ENCODE measurements around the gene AZI2.

Gene AZI2, protein sequence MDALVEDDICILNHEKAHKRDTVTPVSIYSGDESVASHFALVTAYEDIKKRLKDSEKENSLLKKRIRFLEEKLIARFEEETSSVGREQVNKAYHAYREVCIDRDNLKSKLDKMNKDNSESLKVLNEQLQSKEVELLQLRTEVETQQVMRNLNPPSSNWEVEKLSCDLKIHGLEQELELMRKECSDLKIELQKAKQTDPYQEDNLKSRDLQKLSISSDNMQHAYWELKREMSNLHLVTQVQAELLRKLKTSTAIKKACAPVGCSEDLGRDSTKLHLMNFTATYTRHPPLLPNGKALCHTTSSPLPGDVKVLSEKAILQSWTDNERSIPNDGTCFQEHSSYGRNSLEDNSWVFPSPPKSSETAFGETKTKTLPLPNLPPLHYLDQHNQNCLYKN

DNA sequence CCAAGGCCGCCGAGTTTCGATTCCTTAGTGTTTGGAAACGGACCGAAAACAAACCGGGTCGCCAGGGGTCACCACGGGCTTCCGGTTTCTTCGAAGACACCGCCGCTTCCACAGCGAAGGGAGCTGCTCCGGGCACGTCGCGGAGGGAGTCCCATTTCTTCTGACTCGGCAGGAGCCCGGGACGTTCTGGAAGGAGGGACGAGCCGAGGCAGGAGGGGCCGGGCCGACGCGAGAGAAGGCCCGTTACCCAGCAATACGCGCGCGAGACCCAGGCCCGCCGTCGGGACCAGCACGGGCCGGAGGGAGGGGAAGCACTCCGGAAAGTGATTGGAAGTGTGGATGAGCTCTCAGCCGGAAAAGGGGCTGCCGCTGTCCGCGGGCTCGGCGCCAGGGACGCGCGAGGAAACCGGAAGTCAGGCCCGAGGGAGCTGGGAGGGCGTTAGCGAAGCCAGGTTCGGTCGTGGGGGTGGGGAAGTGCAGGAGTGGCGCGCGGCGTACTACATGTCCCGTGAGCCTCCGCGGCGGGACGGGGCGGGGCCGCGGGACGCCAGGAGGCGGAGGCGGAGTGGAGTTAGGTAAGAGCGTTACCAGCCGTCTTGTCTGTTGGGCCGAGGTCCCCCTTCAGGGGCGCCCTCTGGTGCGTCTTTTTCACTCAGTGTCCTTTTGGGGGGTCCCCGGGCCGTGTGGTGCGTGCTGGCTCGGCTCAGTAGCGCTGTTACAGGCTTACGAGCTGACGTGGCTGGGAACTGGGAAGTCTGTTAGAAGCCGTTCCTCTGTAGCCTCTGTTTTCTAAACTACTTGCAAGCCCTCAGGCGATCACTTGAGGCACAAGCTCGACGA lies at the start of gene AZI2, which contains the start of gene ZCWPW2:
Gene AZI2 (minus strand): TSS at position 196 of the 840 bp plus-strand sequence. CDS start 8,207 bp downstream, outside the sequence.
Gene ZCWPW2 (plus strand): TSS at position 93 of the 840 bp plus-strand sequence. CDS start 64,348 bp downstream, outside the sequence.
- DNase-seq: peak; percentile 75

DNA sequence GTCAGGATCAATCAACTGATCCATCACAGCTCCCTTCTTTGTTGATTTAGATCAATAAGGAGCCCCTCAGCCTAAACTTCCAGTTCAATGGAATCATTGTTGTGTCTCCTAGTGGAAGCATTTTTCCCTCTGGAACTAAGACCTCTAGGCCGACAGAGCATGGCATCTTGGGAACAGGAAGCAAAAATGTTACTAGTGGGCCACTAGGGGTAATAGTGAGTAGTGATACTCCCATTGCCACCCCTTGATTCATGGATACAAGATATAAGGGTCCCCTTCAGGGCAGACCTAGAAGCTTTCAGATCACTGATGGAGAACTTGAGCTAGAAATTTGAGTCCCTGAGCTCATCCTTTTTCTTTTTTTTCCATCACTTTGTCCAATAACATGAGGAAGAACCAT lies 40.4 kb upstream of the AZI2 start:
- DNase-seq: no peak

DNA sequence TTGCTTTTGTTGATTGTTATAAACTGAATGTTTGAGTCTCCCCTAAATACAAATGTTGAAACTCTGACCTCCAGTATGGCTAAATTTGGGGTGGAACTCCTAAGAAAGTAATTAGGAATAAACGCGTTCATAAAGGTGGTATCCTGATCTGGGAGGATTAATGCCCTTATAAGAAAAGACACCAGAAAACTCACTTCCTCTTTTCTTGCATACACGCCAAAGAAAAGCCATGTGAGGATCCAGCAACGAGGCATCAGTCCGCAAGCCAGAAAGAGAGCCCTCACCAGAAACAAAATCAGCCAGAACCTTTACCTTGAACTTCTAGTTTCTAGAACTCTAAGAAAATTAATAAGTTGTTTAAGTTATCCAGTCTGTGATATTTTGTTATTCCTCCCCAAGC lies 37.4 kb upstream of the AZI2 start:
- DNase-seq: no peak

DNA sequence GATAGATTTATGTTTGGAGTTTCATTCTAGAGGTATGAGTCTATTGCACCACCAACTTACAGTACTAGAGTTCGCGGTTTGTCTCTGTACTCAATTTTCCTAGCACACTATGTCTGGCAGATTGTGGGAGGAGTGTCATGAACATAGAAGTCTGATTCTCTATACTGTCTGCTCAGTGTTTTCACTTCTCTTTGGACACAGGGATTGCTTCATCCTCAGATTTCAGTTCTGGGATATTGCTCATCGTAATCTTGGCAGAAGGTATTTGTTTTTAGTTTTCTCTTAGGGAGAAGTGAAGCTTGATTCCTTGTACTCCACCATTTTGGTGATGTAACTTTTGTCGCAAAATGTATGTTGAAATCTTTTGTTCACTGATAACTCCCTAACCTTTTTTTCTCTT lies 27.8 kb upstream of the AZI2 start:
- no peak for DNase-seq

DNA sequence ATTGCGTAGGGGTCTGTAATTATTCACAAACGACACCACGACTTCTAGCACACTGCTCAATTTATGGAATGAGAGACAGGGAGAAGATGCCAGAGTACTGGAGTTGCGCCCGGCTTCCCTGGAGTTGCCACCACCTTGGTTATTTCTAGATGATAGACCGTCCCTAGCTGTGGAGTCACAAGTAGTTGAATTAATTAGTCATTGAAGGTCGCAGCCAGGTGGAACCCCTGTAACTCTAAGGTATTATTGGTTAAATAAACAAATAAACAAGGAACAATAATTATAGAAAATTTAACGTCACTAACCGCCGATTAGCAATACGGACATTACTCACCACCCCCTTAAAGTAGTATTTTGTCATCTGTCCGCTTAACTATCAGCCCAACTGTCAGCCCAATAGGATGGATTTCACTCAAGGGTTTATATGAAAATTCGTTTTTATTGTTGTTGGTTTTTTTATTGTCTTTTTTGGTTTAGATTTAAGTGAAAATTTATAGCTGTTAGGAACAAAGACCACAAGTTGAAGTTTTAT lies 911 bp upstream of the AZI2 start:
- no peak for DNase-seq

DNA sequence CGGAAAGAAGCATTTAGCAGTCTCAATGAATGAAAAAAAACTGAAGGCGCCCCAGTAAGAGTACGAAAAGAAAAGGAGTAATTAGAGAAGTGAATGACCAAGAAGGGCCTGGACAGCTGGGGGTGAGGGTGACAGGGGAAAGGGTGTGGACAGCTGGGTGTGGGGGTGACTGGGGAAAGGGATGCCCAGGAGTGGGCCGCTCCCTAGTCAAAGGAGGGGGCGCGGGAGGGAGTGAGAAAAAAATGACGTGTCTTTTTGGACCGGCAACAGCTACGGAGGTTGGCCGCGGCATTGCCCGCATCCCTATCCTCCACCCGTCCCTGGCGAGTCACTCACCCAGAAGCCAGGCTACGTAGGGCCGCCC lies 377 bp downstream of the AZI2 start:
- no peak for DNase-seq

DNA sequence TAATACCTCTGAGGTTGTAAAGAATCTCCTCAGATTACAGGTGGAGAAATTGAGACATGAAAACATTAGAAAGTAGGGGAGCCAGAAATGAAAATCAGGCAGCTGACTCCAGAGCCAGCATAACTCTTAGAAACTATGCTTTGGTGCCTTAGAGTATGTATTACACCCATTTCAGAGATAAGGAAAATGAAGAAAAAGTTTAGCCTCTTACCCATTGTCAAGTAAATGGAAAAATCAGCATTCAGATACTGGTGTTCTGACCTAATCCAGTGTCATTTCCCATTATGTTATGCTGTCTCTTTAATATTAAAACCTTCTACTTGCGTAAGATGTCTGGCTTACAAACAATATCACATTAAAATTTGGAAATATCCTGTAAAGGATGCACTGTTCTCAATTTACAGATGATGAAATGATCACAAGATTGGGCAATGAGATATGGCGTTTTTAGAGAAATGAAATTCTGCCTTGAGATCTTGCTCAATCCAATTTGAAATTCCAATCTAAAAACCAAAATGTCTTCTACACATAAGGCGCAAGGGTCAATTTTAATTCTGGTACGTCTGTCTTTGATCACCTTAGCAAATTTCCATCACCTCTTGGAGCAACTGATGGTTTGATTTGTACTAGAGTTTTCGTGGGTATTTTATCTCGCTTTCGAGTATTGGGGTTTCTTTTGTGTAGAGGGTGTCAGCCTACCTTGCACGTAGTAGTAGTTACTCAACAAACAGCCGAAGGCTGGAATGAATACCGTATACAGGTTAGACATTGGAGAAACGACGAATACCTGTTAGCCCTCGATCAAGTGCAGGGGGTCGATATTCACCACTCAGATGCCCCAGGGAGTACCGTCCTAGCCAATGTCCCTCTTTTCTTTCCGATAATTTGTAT lies 1.0 kb downstream of the AZI2 start:
- DNase-seq: no peak

DNA sequence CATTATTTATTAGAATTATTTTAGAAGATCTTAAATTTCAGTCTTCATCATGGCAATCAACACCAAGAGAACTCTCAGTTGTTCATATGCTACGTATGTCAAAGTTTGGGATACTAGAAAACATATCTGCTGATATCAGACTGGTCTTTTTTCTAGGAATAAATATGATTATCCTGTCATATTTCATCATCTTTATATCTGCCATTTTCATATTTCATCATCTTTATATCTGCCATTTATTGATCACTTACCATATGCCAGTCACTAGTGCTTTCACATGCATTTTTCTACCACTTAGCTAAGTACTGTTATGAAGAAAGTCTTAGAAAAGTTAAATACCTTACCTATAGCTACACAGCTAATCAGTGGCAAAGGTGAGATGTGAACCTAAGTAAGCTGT lies 2.9 kb downstream of the AZI2 start:
- no peak for DNase-seq

DNA sequence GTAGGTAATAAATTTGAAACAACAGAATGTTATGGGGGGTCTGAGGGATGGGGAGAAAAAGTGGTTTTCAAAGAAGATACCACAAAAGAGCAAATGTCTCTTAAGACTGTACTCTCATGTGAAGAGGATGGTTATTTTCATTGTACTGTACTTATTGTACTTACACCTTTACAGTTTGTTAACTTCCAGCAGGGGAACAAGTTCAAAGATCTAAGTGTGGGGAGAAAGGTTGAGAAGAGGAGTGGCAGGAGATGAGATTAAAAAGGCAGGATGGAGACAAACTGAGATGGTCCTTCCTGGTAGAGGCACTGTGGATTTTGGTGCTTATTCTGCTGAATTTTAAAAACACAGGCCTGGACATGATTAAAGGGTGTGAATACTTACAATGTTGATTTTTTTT lies 5.5 kb downstream of the AZI2 start:
- no peak for DNase-seq

DNA sequence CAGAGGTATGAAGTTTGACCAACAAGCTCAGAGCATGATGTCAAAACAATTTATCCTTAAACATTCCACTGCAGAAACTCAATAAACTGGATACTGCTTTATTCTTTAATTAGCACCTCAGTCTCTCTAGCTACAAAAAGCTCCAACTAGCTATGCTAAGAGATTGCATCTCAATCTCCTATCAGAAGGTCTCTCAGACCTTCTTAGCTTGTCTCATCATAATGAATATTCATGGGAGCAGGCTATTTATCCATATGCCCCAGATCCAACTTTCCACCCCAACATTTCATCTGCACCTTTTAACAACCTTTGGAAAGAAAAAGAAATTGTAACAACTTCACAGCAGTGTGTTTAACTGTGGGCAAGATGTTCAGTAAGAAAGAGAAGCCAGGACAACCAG lies 11.4 kb downstream of the AZI2 start:
- DNase-seq: no peak

DNA sequence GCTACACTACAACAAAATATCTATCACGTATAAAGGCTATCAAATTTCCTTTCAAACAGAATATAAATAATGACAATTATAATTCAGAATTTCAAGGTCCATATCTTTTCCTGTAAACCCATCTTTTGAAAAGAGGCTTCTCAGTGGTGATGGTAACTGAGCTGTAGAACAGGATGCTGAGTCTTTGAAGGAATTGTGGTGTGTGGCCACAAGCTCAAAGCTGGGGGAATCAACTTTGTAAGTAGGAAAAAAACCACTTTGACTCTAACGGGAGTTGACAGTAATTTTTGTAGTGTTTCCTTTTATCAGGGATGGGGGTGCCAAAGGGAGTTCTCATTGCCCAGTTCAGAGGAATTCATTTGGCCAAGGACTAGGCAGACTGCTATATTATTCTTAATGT lies 13.4 kb downstream of the AZI2 start:
- DNase-seq: no peak

DNA sequence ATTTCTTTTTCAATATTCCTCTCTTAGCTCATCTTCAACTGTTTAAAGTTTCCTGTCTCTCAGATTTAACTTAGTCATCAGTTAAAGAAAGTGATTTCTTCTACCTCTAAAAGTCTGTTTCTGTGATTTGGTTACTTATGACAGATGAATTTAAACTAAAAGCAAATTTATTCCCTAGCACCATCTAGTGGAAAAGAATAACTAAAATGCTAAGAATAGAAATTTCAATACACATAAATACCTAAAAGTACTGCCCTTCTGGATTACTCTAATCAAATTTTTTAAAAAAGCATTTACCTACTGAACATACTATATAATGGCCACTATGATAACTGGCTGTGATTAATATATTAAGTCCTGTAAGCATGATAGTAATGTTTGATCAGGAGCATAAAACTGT lies 14.1 kb downstream of the AZI2 start:
- no peak for DNase-seq

DNA sequence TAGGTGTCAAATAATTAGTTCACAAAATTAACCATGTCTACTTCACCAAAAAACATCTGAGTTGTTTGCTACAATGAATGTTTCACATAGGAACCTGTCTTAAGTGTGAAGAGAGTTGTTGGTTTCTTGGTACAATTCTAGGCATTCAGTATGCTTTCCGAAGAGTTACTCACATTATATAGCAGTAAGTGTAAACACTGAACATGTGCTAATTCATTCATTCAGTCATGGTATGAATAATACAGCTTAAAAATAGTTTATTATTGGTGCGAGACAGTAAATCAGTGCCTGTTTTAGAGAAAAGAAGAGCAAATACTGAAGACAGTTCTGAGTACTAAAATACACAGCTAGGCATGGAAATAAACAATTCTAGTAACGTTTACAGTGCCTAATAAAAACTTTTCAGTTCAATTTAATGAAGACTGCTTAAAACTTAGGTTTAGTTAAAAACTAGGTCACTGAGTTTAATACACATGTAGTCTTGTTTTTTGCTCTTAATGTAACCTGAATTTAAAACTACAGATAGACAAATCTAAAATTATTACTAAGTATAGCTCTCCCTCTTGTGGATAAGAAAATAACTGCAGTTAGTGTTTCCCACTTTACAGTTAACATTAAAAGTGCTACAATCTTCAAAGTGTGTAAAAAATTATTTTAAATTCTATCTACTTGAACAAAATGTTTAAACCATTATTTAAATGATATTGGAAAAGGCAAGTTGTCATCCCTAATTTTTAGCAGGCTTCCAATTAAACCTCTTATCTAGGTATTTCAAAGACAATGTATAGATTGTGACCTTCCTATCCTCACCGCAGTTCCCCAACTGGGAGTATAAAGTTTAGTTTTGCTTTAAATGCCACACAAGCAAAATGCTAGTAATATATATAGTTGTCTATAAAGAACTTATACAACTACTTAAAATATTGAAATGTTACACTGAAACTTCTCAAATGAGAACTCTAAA lies 20.2 kb downstream of the AZI2 start:
- no peak for DNase-seq

DNA sequence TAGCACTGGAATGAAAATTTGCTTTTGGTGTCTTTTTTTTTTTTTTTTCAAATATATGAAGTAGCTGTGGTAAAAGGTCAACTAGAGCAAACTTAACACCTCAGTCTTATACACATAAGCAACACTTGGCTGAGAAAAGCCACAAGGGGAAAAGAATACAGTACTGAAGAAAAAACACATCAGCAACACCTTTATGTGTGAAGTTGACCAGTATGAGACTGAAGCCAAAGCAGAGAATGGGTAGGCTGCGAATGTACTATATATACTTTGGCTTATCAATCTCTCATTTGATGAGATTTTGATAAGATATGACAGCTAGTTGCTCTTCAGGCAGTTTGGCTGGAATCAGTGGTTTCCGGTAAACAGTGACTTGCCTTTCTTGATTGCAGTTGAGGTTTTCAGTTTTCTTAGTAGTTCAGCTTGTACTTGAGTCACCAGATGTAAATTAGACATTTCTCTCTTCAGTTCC lies 22.1 kb downstream of the AZI2 start:
- no peak for DNase-seq

DNA sequence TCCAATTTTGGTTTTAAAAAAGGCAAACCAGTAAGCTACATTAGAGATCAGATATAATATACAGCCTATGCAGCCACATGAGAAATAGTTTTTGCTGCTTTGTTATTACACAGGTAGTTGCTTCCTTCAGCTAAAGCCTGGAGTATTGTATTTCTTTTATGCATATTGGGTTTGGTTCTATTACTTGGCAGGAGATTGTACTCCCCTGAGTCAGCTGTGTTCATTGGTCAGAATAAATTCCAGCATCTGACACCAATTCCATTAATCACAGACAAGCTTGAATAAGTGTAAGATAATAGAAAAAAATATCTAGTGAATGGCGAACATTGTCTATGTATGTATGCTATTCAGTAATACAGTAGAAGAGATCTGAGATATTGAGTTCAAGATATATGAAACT lies 26.2 kb downstream of the AZI2 start:
- no peak for DNase-seq

DNA sequence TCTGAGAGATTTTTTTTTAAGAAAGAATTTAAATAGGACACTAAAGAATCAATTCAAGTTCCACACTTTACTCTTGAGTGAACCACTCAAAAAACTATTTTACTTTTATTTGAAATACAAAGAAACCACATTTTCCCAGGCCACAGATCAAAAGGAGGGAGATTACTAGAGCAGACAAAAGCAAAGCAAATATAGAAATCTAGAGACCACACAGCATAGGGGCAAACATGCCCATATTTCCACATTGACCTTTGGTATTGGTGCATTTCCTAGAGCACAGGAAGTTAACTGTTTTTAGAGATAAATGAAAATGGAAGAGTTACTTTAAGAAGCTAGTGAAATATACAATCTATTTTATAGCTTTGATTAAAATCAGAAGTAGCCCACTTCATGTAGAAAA lies 27.6 kb downstream of the AZI2 start:
- no peak for DNase-seq

DNA sequence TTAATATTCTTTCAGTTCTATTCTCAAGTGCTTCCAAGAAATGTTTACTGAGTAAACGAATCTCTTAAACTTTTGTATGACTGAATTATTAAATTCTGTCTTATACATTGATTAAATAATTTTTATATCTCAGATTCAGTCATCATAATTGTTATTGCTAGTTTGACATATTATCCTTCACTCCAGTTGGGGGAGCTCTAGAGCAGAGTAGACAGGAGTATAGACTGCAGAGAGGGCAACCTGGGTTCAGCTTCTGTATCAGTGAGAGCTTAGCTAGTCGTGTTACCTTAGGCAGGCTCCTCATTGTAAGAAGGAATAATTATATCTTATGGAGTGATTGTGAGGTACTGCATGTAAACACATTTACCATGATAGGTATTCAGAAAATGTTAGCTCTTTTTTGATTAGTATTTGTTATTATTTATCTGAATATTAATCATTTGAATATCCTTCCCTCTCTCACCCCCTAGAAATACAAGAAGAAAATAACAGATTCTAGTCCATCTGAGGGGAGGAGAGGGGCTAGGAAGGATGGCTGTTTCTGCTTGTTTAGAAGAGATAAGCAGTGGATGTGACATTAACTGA lies 31.1 kb downstream of the AZI2 start:
- no peak for DNase-seq

DNA sequence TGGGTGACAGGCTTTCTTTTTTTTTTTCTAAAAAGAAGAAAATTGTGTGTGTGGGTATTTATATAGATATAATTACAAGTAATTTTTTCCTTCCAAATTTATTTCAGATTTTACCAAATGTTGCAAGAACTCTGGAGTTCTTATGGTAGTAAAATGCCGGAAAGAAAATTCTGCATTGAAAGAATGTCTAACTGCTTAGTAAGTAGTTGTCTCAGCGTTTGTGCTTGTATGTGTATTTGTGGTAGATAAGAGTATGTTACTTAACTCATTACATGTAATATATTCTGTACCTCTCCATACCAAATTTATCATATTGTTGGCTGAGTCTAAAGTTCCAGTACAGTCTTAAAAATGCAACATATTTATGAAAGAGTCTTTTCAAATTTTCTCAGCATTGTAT lies 32.4 kb downstream of the AZI2 start:
- DNase-seq: no peak

DNA sequence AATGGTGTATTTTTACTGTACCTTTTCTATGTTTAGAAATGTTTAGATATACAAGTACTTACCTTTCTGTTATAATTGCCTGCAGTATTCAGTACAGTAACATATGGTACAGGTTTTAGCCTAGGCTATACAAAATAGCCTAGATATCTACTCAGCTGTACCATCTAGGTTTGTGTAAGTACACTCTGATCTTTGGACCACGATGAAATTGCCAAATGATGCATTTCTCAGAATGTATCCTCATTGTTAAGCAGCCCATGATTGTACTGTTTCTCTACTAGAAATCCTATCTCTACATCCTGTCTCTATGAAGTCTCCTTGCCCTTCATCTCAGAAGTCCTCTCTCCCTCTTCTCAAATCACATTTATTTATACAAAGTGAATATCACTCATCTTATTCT lies 32.9 kb downstream of the AZI2 start:
- DNase-seq: no peak

DNA sequence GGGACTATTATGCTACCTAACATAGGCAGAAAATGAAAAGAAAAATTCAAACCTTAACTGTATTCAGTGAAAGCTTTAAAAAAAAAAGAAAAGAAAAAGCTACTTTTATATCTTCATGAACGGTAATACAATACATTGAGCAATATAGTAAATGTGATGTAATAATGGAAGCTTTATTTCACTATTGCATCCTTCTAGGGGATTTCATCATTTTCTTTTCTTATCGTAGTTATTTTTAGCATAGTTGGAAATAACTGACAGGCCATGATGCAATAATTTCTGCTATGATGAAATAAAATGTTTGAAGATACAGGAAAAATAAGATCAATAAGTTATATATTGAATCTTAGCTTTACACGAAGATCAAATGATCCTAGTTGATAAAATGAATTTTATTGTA lies 40.4 kb downstream of the AZI2 start:
- DNase-seq: no peak

DNA sequence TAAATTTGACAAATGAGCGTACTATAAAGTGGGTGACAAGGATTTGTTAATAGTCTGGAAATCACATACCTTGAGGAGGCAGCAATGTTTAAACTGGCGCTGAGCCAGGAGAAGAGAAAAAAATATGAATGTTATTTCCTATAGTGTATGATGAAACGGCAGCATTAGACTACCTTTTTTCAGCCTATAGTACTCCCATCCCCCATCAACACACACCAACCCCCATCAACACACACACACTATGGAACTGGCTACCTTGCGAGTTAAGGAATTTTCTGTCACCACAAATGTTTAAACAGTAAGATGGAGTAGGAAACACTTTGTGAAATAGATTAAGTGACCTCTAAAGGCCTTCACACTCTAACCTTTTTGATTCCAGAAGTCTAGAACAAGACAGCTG lies 46.9 kb downstream of the AZI2 start:
- DNase-seq: no peak

Data from NCI-H446 treated with DMSO at 0.1 percent for 48 hours (cell line).